HuH-7.5 (cell line): ENCODE measurements around the gene TXNDC17.
"Not testable (repeated sequence)": the region's sequence is repeated elsewhere in the genome, so short reads cannot be mapped to it uniquely, and the experiment has no call there.

ENCODE experiments used
- DNase-seq: peaks from one replicate; pipeline ENCODE4 v3.0.0; 2011; ENCODE audit warnings: low spot score

Gene TXNDC17

GRCh38 chr17:6636616-6637457 is 4.0 kb upstream of the TXNDC17 start:
- DNase-seq, result no peak

GRCh38 chr17:6637458-6637840 is 3.4 kb upstream of the TXNDC17 start:
- no peak for DNase-seq

GRCh38 chr17:6638046-6638908 is 2.6 kb upstream of the TXNDC17 start:
- DNase-seq, result no peak

- no peak for DNase-seq
Measured at GRCh38 chr17:6639014-6639585, 1.8 kb upstream of the TXNDC17 start.

- no peak for DNase-seq
Measured at GRCh38 chr17:6639586-6640535, 999 bp upstream of the TXNDC17 start.

GRCh38 chr17:6641247-6641863 is 495 bp downstream of the TXNDC17 start:
- no peak for DNase-seq

- DNase-seq, result no peak
Measured at GRCh38 chr17:6642592-6642991, 1.7 kb downstream of the TXNDC17 start.

GRCh38 chr17:6643451-6644125 is 2.7 kb downstream of the TXNDC17 start:
- DNase-seq, result no peak

- DNase-seq, result no peak
Measured at GRCh38 chr17:6648181-6648580, 7.3 kb downstream of the TXNDC17 start.

- peak; percentile 91 for DNase-seq
Measured at GRCh38 chr17:6651354-6651918, 10.6 kb downstream of the TXNDC17 start, which contains the start of the genes C17orf100 and MED31. Gene C17orf100 (plus strand): TSS chr17:6651762. CDS start chr17:6651914, 152 bp downstream. Gene MED31 (minus strand): TSS chr17:6651605. CDS start chr17:6651528, 77 bp downstream.

GRCh38 chr17:6651919-6652452 is 11.1 kb downstream of the TXNDC17 start:
- peak; percentile 48 for DNase-seq

GRCh38 chr17:6654841-6655731 is 14.2 kb downstream of the TXNDC17 start:
- no peak for DNase-seq

- not testable (repeated sequence) for DNase-seq
Measured at GRCh38 chr17:6655732-6656361, 15.0 kb downstream of the TXNDC17 start.

GRCh38 chr17:6656797-6657632 is 16.2 kb downstream of the TXNDC17 start:
- DNase-seq, result not testable (repeated sequence)

GRCh38 chr17:6657633-6658287 is 16.9 kb downstream of the TXNDC17 start:
- DNase-seq, result no peak

- not testable (repeated sequence) for DNase-seq
Measured at GRCh38 chr17:6658411-6658810, 17.6 kb downstream of the TXNDC17 start.

GRCh38 chr17:6660101-6660500 is 19.2 kb downstream of the TXNDC17 start:
- no peak for DNase-seq
